Jurkat, Clone E6-1 (cell line): ENCODE data around the gene TCF7L2.
"Not testable (repeated sequence)": the region's sequence is repeated elsewhere in the genome, so short reads cannot be mapped to it uniquely, and the experiment has no call there.

Source experiments
- DNase-seq: peaks from one replicate; pipeline ENCODE4 v3.0.0-alpha.2; 2011; ENCODE audit warnings: low read depth, low spot score
- H3K4me3 ChIP-seq: 2 replicates; pipeline ENCODE4 v1.5.1; 2011; ENCODE audit warnings: mild to moderate bottlenecking, low read length, control low read depth, moderate library complexity

Gene TCF7L2

DNA sequence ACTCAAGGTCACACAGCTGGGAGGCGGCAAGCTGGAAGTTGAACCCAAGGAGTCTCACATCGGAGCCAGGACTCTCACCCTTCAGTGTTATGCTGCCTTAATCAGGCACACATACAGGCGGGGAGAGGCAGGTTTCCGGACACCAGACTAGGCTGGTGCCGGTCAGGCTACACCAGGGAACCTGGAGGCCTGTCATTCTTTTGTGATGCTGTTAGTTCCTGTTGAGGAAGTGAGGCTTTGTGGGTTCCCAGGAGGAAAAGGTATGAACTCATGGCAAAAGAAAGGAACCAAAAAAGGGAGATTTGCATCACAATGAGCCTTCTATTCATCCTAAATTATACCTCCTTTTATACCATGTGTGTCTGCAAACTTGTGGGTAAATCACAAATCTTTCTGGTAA lies 103.8 kb downstream of the TCF7L2 start:
- no peak for DNase-seq
- H3K4me3 ChIP-seq: no peak overlapping the region

DNA sequence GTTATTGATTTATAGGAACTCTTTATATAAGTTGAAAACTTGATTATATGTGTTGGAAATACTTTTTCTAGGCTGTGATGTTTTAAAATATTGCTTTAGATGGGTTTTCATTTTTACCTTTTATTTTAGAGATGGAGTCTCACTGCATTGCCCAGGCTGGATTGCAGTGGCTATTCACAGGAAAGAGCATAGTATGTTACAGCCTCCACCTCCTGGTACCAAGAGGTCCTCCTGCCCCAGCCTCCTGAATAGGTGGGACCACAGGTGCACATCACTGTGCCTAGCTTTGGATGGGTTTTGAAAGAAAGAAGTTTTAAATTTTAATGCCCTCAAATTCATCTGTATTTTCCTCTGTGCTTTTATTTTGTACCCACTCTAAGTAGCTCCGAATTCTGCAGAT lies 105.4 kb downstream of the TCF7L2 start:
- H3K4me3 ChIP-seq: no peak overlapping the region
- no peak for DNase-seq

DNA sequence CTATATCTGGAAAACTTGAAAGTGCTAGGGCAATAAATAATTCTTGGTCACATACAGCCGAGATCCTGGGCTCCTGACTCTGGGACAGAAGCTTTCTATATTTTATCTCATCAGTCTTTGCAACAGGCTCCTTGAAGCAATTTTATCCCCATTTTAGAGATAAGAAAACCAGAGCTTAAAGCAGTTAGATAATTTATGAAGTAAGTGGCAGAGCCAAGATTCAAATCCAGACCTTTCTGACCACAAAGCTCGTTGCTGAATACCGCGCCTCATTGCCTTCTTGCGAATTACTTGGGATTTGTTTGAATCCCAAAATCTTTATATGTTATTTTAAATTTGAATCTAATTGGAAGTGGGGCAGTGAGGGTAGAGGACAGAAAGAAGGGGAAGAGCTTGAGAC lies 106.0 kb downstream of the TCF7L2 start:
- no peak overlapping the region for H3K4me3 ChIP-seq
- DNase-seq: no peak

DNA sequence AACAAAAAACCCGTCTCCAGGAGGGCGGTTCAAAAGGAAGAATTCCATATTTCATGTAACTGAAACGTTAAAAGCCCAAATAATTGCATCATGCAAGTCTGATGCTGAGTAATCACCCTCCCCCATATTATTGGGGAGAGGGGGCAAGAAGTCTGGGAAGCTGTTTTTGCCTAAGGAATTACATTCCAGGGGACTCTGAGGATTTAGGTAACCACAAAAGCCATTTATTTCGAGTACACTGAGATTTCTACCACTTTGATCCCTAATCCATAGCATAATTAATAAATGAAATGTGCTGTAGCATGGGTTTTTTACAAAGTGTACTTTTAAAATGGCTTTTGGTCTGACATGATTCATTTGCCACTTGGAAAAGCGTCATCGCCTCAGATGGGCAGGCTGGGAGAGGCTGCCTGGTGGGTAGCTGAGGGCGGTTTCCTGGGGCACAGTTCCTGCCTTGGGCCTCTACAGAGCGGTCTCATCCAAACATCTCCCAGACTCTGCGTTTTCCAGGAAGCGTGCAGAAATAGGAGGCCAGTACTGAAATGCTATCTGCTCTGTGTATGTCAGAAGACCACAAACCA lies 106.5 kb downstream of the TCF7L2 start:
- no peak for DNase-seq
- no peak overlapping the region for H3K4me3 ChIP-seq

DNA sequence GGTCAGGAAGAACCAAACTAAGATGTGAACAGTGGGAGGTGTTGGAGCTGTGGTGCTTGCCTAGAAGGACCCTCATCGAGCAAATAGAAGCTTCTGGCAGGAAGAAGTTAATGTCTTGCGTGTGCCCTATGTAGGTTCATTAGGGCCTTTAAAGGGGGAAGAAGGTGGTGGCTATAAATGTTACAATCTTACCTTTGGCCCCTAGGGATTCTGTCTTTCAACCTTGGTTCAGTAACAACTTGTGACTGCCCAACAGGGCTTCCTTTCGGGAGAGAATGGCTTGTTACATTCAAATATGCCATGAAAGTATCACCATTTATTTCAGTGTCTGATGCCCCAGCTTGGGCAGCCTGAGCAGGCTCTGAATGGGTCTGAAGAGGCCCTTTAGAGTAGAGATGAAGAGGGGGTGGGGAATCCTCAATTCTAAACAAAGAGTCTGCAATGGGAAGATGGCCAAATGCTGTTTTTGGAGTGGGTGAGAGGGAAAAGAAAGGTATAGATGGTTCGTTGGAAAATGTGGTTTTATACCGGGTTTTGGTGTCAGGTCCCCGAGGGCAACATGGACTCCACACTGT lies 108.0 kb downstream of the TCF7L2 start:
- no peak for DNase-seq
- no peak overlapping the region for H3K4me3 ChIP-seq

DNA sequence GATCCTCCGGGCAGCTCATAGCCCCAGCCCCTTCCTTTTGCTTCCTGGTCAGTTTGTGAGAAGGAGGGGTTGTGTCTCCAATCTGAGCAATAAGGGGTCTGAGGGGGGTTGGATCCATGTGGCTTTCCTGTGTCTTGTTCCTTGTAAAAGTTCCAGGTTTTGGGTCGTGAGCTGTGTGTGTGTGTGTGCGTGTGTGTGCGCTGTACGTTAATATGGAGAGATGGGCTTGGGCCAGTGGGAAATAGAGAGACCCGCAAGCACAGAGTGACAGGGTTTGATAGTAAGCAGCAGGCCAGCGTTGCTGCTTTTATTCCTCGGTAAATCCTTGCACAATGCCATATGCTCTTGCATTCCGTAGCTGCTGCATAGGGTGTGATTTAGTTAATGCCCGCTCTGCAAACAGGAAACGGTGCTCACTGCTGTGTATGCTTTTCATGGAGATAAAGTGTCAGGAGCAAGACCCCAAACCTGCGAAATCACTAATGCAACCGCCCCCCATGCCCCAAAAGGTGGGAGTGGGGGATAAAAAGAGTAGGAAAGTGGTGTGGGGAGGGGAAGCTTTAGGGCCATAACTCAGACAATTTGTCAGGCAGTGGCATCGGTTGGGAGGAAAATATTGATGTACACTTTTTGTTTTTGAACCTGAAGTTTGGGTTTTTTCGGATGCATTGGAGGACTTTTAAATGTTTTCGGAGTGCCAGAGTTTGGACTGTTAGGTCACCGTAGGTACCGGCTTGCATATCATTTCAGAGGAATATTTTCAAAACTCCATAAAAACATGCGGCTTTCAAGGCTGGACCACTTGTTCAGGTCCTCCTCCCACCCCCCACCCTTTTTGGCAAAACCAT lies 108.7 kb downstream of the TCF7L2 start:
- H3K4me3 ChIP-seq: no peak overlapping the region
- no peak for DNase-seq

DNA sequence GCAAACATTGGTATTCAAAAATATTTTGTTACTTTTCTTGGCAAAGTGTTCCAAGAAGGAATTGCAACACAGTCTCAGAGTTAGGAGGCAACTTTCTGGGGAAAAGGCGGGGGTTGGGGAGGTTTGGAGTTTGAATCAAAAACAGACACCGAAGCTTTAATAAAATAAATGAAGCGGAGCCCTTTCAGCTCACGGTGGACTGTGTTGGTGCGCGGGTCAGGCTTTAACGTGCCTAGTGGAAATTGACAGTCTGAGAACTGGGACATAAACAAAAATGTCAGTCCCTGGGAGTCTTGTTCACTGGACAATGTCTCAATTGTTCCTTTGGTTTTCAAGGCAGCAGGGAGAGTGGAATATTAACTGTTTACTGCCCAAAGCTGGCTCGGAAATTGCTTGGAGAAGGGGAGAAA lies 109.3 kb downstream of the TCF7L2 start:
- no peak for DNase-seq
- H3K4me3 ChIP-seq: no peak overlapping the region

DNA sequence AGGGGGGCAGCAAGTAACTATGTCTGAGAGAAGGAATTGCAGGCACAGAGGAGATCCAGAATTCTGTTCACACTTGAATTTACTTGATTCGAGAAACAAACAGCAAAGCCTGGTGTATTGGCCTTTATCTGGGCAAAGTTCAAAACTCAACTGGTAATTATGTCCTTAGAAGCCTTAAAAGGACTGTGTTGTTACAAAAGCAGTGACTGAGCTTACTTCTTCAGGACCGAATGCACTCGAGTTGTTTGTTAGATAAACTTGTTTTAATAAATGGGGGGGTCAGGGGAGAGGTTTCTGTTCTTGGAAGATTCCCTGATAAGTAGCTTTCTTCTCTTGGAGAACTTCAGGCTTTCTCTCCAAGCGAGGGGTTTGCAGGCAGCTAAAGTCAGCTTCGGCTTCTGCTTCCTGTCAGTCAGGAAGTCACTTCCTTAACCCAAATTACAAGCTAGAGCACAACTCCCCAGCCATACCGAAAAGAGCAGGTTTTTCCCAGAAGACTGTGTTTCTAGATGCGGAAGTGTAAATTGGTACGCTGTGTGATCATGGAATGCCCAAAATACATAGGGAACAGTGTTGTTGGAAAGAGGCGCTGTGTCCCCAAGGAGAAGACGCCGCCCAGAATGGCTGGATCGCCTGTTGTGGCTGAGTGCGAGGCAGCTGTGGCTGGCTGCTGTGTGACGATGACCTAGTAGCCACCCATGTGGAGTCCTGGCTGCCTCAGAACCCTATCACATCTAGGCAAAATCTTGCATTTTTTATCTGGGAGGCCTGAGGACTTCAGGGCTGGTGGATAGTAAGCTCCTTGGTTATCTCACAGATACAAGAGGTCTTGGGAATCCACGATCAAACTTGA lies 110.4 kb downstream of the TCF7L2 start:
- no peak for DNase-seq
- no peak overlapping the region for H3K4me3 ChIP-seq

DNA sequence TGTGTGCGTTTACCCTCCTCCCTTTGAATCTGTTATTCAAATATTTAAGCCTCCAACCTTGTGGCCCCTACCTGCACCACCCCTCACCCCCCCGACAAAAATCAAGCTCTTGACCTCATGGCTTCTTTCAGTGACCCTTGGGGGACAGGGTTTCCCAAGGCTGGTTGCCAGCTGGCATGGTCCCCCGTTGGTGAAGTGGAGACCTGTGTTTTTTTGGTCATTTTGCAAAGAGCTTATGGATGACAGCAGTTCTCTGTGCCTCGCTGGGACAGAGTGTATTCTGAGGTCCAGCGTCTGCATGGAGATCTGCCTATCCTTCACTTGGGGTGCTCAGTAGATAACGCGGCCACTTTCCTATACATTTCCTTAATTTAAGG lies 111.0 kb downstream of the TCF7L2 start:
- no peak overlapping the region for H3K4me3 ChIP-seq
- DNase-seq: no peak

DNA sequence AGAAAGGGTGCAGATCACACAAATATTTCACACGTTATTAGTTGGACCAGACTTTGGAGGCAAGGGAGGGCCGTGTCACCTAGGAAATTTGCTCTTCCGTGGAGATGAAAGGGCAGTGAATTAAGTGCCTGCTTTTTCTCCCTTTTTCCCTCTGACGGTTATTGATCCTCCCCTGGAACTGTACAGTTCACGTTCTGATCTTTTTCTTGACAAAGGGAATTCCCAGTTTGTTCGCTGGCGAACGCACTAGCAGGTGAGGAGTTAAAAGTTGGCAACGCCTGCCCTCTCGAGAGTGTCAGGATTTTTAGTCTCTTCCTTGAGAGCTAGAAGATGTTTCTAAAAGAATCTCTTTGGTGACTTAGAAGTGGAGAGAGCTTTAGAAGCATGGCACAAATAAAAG lies 111.5 kb downstream of the TCF7L2 start:
- no peak overlapping the region for H3K4me3 ChIP-seq
- no peak for DNase-seq

DNA sequence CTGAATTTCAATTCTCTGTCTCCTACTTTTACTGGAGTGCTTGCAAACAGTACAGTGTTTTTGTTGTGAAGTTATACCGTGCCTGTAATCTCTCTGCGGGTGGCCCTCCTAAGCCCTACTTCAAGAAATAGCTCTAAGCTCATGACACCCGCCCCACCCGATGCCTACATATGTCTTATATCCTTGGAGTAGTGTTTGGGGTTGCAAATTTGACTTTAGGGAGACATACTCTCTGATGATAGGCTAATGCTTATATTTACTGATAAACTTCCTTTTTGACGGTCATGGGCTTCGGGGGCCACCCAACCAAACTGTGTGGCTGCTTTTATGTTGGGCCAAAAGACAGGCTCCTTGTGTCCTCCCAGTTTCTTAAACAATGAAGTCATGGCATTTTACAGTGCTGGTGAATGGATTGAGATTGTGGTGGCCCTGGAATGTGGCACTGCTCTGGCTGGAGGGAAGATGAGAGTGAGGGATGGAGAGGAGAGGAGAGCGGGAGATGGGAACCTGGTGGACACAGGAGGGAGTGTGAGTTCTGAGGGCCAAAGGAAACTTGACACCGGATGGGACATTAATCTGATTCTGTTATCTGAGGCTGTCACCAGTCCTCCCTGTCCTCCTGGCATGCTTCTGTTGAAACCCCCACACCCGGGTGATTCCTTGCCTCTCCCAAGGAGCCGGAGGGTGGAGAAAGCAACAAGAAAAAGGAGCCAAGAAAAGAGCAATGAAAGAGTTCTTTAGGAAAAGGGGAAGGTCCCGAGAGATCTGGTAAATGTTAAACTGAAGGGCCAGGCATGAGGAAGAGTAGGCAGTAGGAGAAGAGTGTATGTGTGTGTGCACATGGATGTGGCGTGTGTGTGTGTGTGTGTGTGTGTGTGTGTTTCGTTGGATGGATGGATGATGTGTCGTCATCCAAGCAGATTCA lies 113.3 kb downstream of the TCF7L2 start:
- no peak for DNase-seq
- H3K4me3 ChIP-seq: no peak overlapping the region

DNA sequence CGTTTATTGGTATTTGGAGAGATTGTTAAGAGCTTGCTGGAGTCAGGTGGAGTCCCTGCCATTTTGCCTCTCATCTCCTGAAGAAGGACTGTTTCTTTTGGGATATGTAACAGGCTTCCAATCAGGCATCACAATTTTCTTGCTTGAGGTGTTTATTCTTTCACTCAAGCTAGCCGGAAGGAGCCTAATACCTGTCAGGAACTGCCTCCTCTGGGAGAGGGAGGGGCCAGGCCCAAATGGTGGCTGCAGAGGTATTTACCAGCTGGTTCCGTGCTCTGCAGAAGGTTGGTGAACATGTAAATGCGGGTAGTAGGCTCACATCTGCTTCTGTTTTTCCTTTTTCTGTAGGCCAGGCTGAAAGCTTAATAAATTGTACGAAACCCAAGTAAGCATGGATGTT lies 114.0 kb downstream of the TCF7L2 start:
- DNase-seq: no peak
- no peak overlapping the region for H3K4me3 ChIP-seq

DNA sequence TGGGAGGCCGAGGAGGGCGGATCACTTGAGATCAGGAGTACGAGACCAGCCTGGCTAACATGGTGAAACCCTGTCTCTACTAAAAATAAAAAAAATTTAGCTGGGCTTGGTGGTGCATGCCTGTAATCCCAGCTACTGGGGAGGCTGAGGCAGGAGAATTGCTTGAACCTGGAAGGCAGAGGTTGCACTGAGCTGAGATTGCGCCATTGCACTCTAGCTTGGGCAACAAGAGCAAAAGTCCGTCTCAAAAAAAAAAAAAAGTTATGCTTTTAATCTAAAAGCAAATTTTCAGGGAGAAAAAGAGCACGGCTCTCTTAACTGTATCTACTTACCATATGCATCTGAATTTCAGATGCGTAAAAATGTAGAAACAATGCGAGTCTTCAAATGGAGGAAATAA lies 116.1 kb downstream of the TCF7L2 start:
- H3K4me3 ChIP-seq, DNase-seq: not testable (repeated sequence)

DNA sequence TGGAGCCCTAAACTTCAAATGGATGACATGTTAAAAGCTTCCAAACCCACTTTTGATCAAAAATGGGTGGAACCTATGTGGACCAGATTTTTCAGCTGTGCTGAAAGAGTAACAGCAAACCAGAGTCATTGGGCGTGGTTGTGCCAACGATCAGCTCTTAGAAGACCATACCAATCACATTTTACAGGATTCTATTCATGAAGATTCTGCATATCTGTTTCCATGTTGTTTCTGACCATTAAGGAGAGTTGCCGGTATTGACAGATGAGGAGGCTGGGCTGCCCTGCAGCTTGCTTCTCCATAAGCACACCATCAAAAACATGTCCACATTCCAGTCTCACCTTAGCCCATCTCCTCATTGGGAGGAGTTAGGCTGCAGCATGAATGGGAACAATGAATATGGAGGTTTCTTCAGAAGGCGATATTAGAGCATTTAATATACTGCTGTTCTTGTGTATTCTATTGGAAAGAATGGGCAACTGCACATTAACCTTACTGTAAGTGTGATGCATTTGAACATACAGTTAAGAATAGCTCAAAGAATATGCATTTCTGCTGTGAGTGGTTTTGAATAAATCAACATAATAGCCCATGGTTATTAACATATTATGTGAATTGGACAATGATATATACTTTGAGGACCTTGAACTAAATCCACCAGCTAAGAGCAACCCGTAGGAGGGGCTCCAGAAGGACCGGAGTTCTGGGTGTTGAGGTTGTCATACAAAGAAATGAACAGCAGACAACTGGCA lies 116.7 kb downstream of the TCF7L2 start:
- no peak overlapping the region for H3K4me3 ChIP-seq

DNA sequence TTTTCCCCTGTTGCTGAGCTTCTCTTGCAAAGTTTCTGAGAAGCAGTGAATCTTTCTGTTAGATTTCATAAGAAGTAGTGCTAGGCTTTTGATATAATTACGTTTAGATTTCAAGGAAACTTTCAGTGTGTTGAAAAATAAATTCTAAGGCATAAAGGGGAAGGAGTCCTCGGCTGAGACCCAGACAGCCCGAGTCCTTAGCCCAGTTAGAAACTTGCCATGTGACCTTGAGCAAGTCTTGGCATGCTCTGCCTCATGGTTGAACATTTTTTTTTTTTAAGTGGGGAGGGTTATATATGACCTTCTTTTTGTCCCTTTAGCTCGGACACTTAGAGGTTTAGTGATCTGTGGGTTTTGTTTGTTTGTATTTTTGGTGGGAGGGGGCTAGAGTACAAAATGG lies 117.5 kb downstream of the TCF7L2 start:
- no peak for DNase-seq
- H3K4me3 ChIP-seq: no peak overlapping the region

More for the DNA sequence above, 116.7 kb downstream of the TCF7L2 start:
- no peak for DNase-seq

DNA sequence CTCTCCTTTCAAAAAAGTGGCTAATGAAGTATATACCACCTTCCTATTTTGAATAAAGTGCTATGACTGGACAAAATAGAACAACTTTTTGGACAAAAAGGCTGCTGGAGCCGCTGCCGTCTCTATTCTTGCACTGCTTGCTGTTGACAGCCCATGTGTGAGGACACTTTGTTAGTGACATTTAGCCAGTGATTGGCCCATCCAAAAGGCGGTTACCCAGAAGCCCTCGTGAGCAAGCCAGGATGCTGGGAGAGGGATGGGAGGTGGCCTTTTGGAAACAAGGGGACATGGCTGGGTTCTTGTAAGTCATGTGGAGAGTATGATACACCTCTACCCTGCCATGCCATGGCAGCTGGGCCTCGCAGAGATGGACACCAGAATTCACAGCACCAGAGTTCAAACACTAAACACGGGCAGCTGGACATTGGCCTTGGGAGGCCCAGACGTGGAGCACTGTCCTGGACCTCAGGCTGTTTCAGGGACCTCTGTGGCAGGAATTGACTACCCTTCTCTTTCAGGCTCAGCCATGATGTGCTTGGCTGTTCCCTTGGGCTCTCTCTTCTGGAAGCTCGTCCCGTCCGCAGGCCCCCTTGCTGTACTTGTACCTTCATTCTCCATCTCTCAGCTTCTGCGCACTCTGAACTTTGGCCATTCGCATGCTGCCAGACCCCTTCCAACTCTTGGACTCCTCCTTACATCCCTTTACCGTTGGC lies 118.3 kb downstream of the TCF7L2 start:
- H3K4me3 ChIP-seq: no peak overlapping the region
- DNase-seq: no peak

DNA sequence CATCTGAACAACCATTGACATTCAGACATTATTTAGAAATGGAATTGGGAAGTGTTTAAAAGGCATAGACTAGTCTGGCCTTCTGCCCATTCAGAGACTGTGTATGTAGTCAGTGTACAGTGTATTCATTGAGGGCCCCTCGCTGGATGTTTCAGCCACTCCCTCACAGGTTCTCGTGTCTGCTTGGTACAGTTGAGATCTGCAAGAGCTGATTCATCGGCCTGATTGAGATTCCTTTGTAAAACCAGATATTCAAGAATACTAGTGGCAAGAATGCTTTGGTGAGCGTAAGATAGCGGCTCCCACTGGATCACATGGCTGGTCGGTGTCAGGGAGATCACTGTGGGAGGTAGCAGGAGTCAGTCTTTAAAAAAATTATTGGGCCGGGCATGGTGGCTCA lies 119.5 kb downstream of the TCF7L2 start:
- DNase-seq: no peak
- H3K4me3 ChIP-seq: no peak overlapping the region

DNA sequence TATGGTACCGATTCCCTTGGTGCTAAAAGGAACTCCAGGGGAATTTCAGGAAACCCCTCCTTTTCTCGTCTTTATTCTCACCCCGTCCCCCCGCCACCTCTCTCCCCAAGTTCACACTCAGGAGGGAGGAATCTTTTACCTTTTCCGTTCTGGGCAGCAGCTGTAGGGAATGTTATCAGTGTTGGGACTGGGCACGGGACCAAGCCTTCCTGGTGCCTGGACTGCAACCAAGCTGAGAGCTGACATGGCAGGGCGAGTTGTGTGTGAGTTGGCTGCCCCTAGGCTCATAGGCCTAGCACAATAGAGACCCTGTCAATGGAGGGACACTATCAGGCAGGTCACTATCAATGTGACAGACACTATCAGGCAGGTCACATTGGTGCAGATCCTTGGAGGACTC lies 121.4 kb downstream of the TCF7L2 start:
- DNase-seq: no peak
- H3K4me3 ChIP-seq: no peak overlapping the region
